ENCODE measurements around the gene RNF4. TPM values are rescaled to one million over a fixed set of nuclear protein-coding genes. Genes with fewer than 3 reads are reported as not detected.

The RNF4 gene
- total and polyA plus RNA-seq, 4 donors = 14.8 to 54.7 (median 41.1) TPM

DNA sequence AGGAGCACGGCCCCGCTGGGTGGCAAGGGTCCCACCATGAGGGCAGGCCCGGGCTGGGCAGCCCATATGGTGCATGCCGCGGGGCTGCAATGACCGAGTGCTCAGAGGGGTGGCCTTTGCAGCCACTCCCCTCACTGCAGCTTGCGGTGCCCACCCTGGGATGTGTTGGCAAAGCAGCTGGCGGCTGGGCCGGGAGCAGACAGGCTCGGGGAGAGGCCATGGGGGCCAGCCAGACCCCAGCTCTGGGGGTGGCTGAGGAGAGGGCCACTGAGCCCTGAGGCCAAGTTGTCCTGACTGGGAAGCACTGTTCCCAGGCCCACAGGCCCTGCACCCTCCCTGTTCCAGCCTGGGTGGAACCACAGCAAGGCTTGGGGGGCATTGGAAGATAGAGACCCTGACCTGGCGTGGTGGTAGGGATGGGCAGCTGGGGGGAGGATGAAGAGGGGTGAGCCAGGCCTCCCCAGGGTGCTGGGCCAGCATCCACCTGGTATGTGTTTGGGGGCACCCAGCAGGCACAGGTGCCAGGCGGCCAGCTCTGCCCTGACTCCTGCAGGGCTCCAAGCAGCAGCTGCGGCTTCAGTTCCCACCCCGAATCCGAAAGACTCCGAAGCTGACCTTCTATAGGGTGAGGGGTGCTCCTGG is 18.4 kb upstream of the RNF4 start:
- H3K4me3 ChIP-seq = no peak overlapping the region
- no peaks in the 10 kb centered on the region for H3K27me3 ChIP-seq (ENCODE audit: control insufficient read depth in 3 of 3, insufficient read depth in 3 of 3, low read length in 2 of 3)
- DNase-seq (no peak), ATAC-seq (ENCODE audit: insufficient read depth, low FRiP score) (no peak)
- H3K27ac ChIP-seq (ENCODE audit: low read depth in 1 of 2, low read length in 1 of 2) = no peak overlapping the region
- H3K9me3 ChIP-seq (ENCODE audit: control insufficient read depth in 4 of 4, insufficient read depth in 3 of 4, low read length in 3 of 4) = no peaks in the 10 kb centered on the region
- H3K36me3 ChIP-seq (ENCODE audit: control insufficient read depth in 4 of 4, insufficient read depth in 4 of 4, low read length in 4 of 4) = no peaks in the 10 kb centered on the region
- no peaks in the 10 kb centered on the region for H3K4me1 ChIP-seq (ENCODE audit: control insufficient read depth in 5 of 5, insufficient read depth in 5 of 5, low read length in 5 of 5)
- 88 to 90% methylated on average over 16 of the region's 16 CpGs for WGBS, 2 donors
- TF ChIP-seq, protein P1, sequence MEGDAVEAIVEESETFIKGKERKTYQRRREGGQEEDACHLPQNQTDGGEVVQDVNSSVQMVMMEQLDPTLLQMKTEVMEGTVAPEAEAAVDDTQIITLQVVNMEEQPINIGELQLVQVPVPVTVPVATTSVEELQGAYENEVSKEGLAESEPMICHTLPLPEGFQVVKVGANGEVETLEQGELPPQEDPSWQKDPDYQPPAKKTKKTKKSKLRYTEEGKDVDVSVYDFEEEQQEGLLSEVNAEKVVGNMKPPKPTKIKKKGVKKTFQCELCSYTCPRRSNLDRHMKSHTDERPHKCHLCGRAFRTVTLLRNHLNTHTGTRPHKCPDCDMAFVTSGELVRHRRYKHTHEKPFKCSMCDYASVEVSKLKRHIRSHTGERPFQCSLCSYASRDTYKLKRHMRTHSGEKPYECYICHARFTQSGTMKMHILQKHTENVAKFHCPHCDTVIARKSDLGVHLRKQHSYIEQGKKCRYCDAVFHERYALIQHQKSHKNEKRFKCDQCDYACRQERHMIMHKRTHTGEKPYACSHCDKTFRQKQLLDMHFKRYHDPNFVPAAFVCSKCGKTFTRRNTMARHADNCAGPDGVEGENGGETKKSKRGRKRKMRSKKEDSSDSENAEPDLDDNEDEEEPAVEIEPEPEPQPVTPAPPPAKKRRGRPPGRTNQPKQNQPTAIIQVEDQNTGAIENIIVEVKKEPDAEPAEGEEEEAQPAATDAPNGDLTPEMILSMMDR (IDR thresholded peaks at IDR 0.05; ENCODE audit: control extremely low read depth, extremely low read depth) = no peak
- no peak overlapping the region for H3K9ac ChIP-seq (ENCODE audit: insufficient read depth in 1 of 2, low read length in 2 of 2)

DNA sequence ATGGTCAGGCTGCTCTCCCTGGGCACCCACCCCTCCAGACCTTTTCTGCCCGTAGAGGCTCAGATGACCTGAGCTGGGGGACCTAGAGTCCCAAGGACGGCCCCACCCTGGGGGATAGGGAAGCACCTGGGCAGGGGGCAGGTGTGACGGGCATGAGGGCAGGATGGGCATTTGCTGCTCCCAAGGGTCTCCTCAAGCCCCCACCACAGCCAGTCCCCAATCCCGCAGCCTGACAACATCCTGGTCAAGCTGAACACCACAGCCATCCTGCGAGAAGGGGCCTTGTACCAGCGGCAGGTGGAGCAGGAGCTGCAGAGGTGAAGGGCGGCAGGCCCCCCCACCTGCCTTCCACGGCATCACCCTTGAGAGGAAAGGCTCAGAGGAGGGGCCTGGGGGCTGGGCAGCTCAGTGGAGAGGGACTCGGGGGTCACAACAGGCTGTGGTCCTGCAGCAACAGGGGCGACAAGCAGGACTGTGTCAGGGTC is 17.8 kb upstream of the RNF4 start:
- Histone ChIP-seq H3K9me3 (ENCODE audit: control insufficient read depth in 4 of 4, insufficient read depth in 3 of 4, low read length in 3 of 4) (no peaks in the 10 kb centered on the region), H3K27me3 (ENCODE audit: control insufficient read depth in 3 of 3, insufficient read depth in 3 of 3, low read length in 2 of 3) (no peaks in the 10 kb centered on the region), H3K9ac (ENCODE audit: insufficient read depth in 1 of 2, low read length in 2 of 2) (no peak overlapping the region), H3K27ac (ENCODE audit: low read depth in 1 of 2, low read length in 1 of 2) (no peak overlapping the region), H3K36me3 (ENCODE audit: control insufficient read depth in 4 of 4, insufficient read depth in 4 of 4, low read length in 4 of 4) (no peaks in the 10 kb centered on the region), H3K4me1 (ENCODE audit: control insufficient read depth in 5 of 5, insufficient read depth in 5 of 5, low read length in 5 of 5) (no peaks in the 10 kb centered on the region), H3K4me3 (no peak overlapping the region)
- ATAC-seq (ENCODE audit: insufficient read depth, low FRiP score) (no peak), DNase-seq (no peak)
- 81 to 86% methylated on average over 10 of the region's 10 CpGs for WGBS, 2 donors
- TF ChIP-seq, protein P1 (IDR thresholded peaks at IDR 0.05; ENCODE audit: control extremely low read depth, extremely low read depth) = no peak

DNA sequence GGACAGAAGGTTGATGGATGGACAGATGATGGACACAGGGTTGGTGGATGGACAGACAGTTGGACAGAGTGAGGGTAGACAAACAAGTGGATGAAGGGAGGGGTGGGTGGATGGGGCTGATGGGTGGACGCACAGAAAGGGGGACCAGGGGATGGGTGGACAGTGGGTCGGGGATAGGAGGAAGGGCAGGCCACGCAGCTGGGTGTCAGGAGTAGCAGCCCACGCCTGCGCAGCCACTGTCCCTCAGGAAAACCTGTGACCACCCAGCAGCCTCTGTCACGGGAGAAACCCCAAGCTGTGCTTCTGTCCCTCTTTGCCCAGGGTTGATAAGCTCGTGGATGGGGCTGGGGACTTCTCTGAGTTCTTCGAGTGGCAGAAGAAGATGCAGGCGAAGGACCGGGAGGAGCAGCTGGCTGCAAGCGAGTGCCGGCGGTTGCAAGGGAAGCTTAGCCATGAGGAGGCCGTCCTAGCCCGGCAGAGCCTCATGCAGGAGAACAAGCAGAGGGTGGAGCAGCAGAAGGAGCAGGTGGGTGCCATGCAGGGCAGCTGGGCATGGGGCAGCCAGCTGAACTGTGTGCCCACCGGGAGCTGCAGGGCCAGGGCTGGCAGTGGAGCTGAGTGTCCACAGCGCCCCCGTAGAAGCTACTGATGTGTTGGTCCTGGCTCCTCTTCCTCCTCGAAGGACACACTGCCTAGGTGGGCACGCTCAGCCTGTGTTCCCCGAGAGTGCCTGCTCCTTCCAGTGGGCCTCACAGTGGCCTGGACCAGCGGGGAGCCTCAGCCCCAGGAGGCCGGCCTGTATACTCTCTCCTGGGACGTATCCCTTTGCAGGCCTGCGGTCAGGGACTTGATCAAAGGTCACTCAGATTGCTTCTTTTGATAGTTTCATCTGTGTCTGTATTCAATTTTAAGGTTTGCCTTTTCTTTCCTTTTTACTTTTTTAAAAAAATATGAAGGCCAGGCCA is 16.8 kb upstream of the RNF4 start:
- H3K36me3 ChIP-seq (ENCODE audit: control insufficient read depth in 4 of 4, insufficient read depth in 4 of 4, low read length in 4 of 4) = no peaks in the 10 kb centered on the region
- no peak overlapping the region for H3K4me3 ChIP-seq
- TF ChIP-seq, protein P1 (IDR thresholded peaks at IDR 0.05; ENCODE audit: control extremely low read depth, extremely low read depth) = no peak
- WGBS, 2 donors = 82 to 89% methylated on average over 25 of the region's 25 CpGs
- DNase-seq (no peak), ATAC-seq (ENCODE audit: insufficient read depth, low FRiP score) (no peak)
- H3K27ac ChIP-seq (ENCODE audit: low read depth in 1 of 2, low read length in 1 of 2) = no peak overlapping the region
- H3K27me3 ChIP-seq (ENCODE audit: control insufficient read depth in 3 of 3, insufficient read depth in 3 of 3, low read length in 2 of 3) = no peaks in the 10 kb centered on the region
- no peaks in the 10 kb centered on the region for H3K9me3 ChIP-seq (ENCODE audit: control insufficient read depth in 4 of 4, insufficient read depth in 3 of 4, low read length in 3 of 4)
- H3K4me1 ChIP-seq (ENCODE audit: control insufficient read depth in 5 of 5, insufficient read depth in 5 of 5, low read length in 5 of 5) = no peaks in the 10 kb centered on the region
- H3K9ac ChIP-seq (ENCODE audit: insufficient read depth in 1 of 2, low read length in 2 of 2) = no peak overlapping the region
